ENCODE measurements around the gene ATP1B3.

DNA sequence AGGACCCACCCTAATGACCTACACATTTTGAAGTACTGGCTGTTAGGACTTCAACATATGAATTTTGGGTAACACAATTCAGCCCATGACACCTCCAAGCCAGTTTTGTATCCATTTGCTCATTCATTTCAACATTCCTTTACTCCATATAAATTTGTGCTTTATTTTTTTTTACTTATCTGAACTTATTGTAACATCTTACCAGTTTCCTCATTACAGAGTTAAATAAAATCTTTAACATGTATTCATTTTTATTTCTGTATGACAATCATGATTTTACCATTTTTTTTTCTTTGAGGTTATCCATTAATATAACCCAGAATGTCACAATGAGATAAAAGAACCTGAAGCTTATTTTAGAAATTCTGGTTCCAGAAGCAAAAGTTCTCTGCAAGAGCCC, 48.0 kb upstream of the ATP1B3 start:
- no peak for TF ChIP-seq POLR2AphosphoS5 (IDR thresholded peaks at IDR 0.05; ENCODE audit: borderline replicate concordance, low read depth, low read length)
- TF ChIP-seq EZH2 (IDR thresholded peaks at IDR 0.05), result no peak
